K562 (cell line): ENCODE measurements around the gene CILP. TPM values are rescaled to one million over a fixed set of nuclear protein-coding genes. Genes with fewer than 3 reads are reported as not detected.

ENCODE experiments used
- ATAC-seq: fragments of 200-7000 bp; cut with Tn5 transposase; 3 replicates; pipeline ENCODE4 v1.9.1; 2020; ENCODE audit warnings: moderate library complexity
- BruUV-seq: library from RNA; stranded (reverse); fragments of 400-500 nt; replicated peaks from 2 replicates; lab custom pipeline; 2021; lab: Mats Ljungman, UMichigan
- CTCF ChIA-PET: fragments of 300-600 bp; formaldehyde crosslinking; extraction: SDS; loops from one replicate; lab custom pipeline; 2021; ENCODE audit warnings: low intra/inter-chr PET ratio; lab: Yijun Ruan, JAX
- POLR2A ChIA-PET: fragments of 300-600, 350-650 bp; sonication (Branson Sonifier 250); formaldehyde crosslinking; extraction: SDS; loops from one replicate; lab custom pipeline; 2021; ENCODE audit warnings: antibody characterized with exemption, inconsistent platforms; lab: Yijun Ruan, JAX
- DNase-seq, 4 experiments: peaks; one replicate each; pipeline versions ENCODE4 v3.0.0 to v3.0.0-alpha.2; 2011 to 2018; ENCODE audit warnings: low spot score in 3 of 4, mixed read lengths in 3 of 4; ENCODE audit errors: extremely low read depth in 1 of 4
- FAIRE-seq: peaks from 2 replicates; lab custom pipeline; 2011; peaks lifted over from hg19 to GRCh38; lab: Jason Lieb, UNC
- H2AFZ ChIP-seq: 2 replicates; pipeline ENCODE4 v1.6.0; 2011; ENCODE audit warnings: low read depth, low read length, control low read depth, inconsistent platforms
- H3K27ac ChIP-seq: fragments of 200-600 bp; 3 replicates; pipeline ENCODE4 v1.8.0; 2011; ENCODE audit warnings: low read depth, mild to moderate bottlenecking, control low read depth, inconsistent platforms, low read length, moderate library complexity, mixed read lengths; ENCODE audit errors: extremely low read depth
- H3K27me3 ChIP-seq, 2 experiments: fragments of 300-600 bp in 1 of 2; 2 replicates in 1 of 2; 3 replicates in 1 of 2; pipeline versions ENCODE4 v1.6.0 to v1.8.0; 2011; ENCODE audit warnings: inconsistent platforms in 2 of 2, low read length in 2 of 2, mild to moderate bottlenecking in 1 of 2, mixed read lengths in 1 of 2, moderate library complexity in 1 of 2; ENCODE audit not compliant: control insufficient read depth in 2 of 2, insufficient read depth in 2 of 2
- H3K36me3 ChIP-seq: fragments of 300-600 bp; 3 replicates; pipeline ENCODE4 v1.8.0; 2011; ENCODE audit warnings: mild to moderate bottlenecking, low read length, inconsistent platforms; ENCODE audit not compliant: control insufficient read depth, insufficient read depth
- H3K4me1 ChIP-seq, 2 experiments: fragments of 200-600 bp in 1 of 2; replicated peaks in 1 of 2; 2 replicates in 1 of 2; 3 replicates in 1 of 2; pipeline versions ENCODE4 v1.5.1 to v1.8.0; 2011; ENCODE audit warnings: inconsistent platforms in 2 of 2, low read length in 2 of 2, mild to moderate bottlenecking in 1 of 2, mixed read lengths in 1 of 2, moderate library complexity in 1 of 2; ENCODE audit not compliant: control insufficient read depth in 2 of 2, insufficient read depth in 2 of 2
- H3K4me2 ChIP-seq: 2 replicates; pipeline ENCODE4 v1.6.1; 2011; ENCODE audit warnings: low read length, control low read depth, inconsistent platforms, mixed read lengths; ENCODE audit not compliant: insufficient read depth
- H3K4me3 ChIP-seq: fragments of 200-600 bp; sonication (generic), shearing (Covaris generic); 2 replicates; pipeline ENCODE4 v1.5.1; 2016; ENCODE audit warnings: control low read depth, inconsistent platforms
- H3K79me2 ChIP-seq: fragments of 200-600 bp; 3 replicates; pipeline ENCODE4 v1.8.0; 2011; ENCODE audit warnings: low read length, inconsistent platforms; ENCODE audit not compliant: control insufficient read depth, insufficient read depth
- H3K9ac ChIP-seq, 2 experiments: 2 replicates each; pipeline versions ENCODE4 v1.6.0 to v1.6.1; 2011; ENCODE audit warnings: low read depth in 2 of 2, low read length in 2 of 2, control low read depth in 1 of 2, inconsistent platforms in 1 of 2, mild to moderate bottlenecking in 1 of 2, mixed read lengths in 1 of 2; ENCODE audit not compliant: insufficient read depth in 1 of 2
- H3K9me1 ChIP-seq: one replicate; pipeline ENCODE4 v1.6.0; 2011; ENCODE audit warnings: inconsistent platforms, mild to moderate bottlenecking, low read length, moderate library complexity; ENCODE audit not compliant: control insufficient read depth, insufficient read depth
- H3K9me3 ChIP-seq: replicated peaks from 2 replicates; pipeline ENCODE4 v1.5.1; 2011; ENCODE audit warnings: low read depth, low read length, inconsistent platforms; ENCODE audit not compliant: control insufficient read depth, insufficient read depth
- H4K20me1 ChIP-seq: replicated peaks from 2 replicates; pipeline ENCODE4 v1.6.1; 2011; ENCODE audit warnings: low read length, inconsistent platforms, mixed read lengths; ENCODE audit not compliant: control insufficient read depth, insufficient read depth
- BCLAF1 ChIP-seq, 2 experiments: fragments of 450-650 bp in 1 of 2; IDR thresholded peaks; 2 replicates each; pipeline ENCODE4 v1.6.1; 2011 to 2017; ENCODE audit warnings: low read depth in 2 of 2, antibody characterized with exemption in 1 of 2, borderline replicate concordance in 1 of 2, low read length in 1 of 2, mild to moderate bottlenecking in 1 of 2, mixed read lengths in 1 of 2; ENCODE audit not compliant: control insufficient read depth in 1 of 2
- CEBPG ChIP-seq, 3 experiments: fragments of 200-800 bp in 1 of 3; sonication (Bioruptor generic) in 1 of 3; sonication (generic) in 1 of 3; formaldehyde crosslinking in 1 of 3; IDR thresholded peaks in 2 of 3; conservative IDR thresholded peaks in 1 of 3; 2 replicates each; pipeline versions ENCODE4 v1.6.1 to v1.8.0; 2016 to 2022; ENCODE audit warnings: missing compliant biosample characterization in 2 of 3, missing genetic modification characterization in 2 of 3, mild to moderate bottlenecking in 1 of 3, missing genetic modification reagents in 1 of 3
- GMEB1 ChIP-seq: fragments of 250-450 bp; sonication (Bioruptor Pico); IDR thresholded peaks from 2 replicates; pipeline ENCODE4 v1.4.0; 2020; ENCODE audit warnings: mild to moderate bottlenecking
- HCFC1 ChIP-seq: IDR thresholded peaks from 2 replicates; pipeline ENCODE4 v1.6.1; 2012; ENCODE audit warnings: low read depth, low read length, improper control_type of control experiment
- MNT ChIP-seq, 2 experiments: fragments of 450-650 bp; conservative IDR thresholded peaks; 2 replicates each; pipeline ENCODE4 v1.6.1; 2017; ENCODE audit warnings: mild to moderate bottlenecking in 2 of 2, moderate library complexity in 2 of 2
- MTA2 ChIP-seq: fragments of 450-650 bp; IDR thresholded peaks from 2 replicates; pipeline ENCODE4 v1.6.1; 2016; ENCODE audit warnings: low read depth
- NFYB ChIP-seq: IDR thresholded peaks from 2 replicates; pipeline ENCODE4 v1.6.1; 2011; ENCODE audit warnings: mild to moderate bottlenecking, moderate library complexity; ENCODE audit not compliant: insufficient read length; ENCODE audit errors: extremely low read depth
- PPARD ChIP-seq: fragments of 250-450 bp; sonication (Bioruptor Pico); IDR thresholded peaks from 2 replicates; pipeline ENCODE4 v1.8.0; 2022; ENCODE audit warnings: inconsistent platforms, mild to moderate bottlenecking, moderate library complexity
- PURB ChIP-seq: sonication (generic); formaldehyde crosslinking; IDR thresholded peaks from 2 replicates; pipeline ENCODE4 v1.9.0; 2021; ENCODE audit warnings: low read depth, mild to moderate bottlenecking, missing genetic modification reagents
- RNF2 ChIP-seq: sonication (generic); IDR thresholded peaks from 2 replicates; pipeline ENCODE4 v1.6.1; 2016
- WGBS: fragments of 100-300 bp; shearing (Covaris generic); methylation state at CpG from one replicate; pipeline ENCODE4 v1.1.6; 2016; ENCODE audit warnings: low coverage, mixed read lengths; ENCODE audit not compliant: insufficient coverage; ENCODE audit errors: missing lambda C conversion rate; 5-methylcytosine and 5-hydroxymethylcytosine counted together
- in situ Hi-C: fragments of 300-500 bp; cut with MboI; formaldehyde crosslinking; loops from 4 replicates; pipeline ENCODE4 v1.15.0; 2018; ENCODE audit warnings: inconsistent platforms, mixed read lengths
- intact Hi-C: fragments of 100-400 bp; cut with micrococcal nuclease; formaldehyde crosslinking; loops from 2 replicates; pipeline ENCODE4 v1.14.2; 2022
- polyA plus RNA-seq, 8 experiments: library from polyadenylated mRNA; depleted of rRNA in 4 of 8; stranded (reverse) in 5 of 8; unstranded in 3 of 8; fragments of >200 nt; fragmentation: Nextera tagmentation in 2 of 8; fragmentation: Illumina TruSeq in 1 of 8; extraction: Ambion mirVana in 2 of 8; extraction: Trizol in 1 of 8; gene quantifications; 2 replicates each; pipeline versions ENCODE4 v1.2.1 to v1.2.3, GENCODE V29; 2011 to 2014; ENCODE audit warnings: inconsistent platforms in 1 of 8, missing spikeins in 1 of 8
- total RNA-seq, 7 experiments: library from RNA; depleted of rRNA in 6 of 7; stranded (reverse); fragments of >200 nt in 6 of 7; fragmentation: Illumina TruSeq in 2 of 7; extraction: Trizol in 2 of 7; gene quantifications; 2 replicates each; pipeline versions ENCODE4 v1.2.1 to v1.2.3, GENCODE V29; 2011 to 2021; ENCODE audit warnings: low replicate concordance in 1 of 7

The CILP gene
- total and polyA plus RNA-seq, 9 of the 15 experiments (the other 6 are each of a cell fraction or from before 2014, with no cell fraction given) = 0.03 TPM; not detected in 8

- no peak for ATAC-seq
- Histone ChIP-seq H4K20me1 (0 out of 2 replicates have a peak, but pooled peaks cover 1% of the 10 kb centered on the region), H3K9me1 (no peaks in the 10 kb centered on the region), H3K9me3 (no peaks in the 10 kb centered on the region), H3K36me3 (no peaks in the 10 kb centered on the region), H3K27ac (no peak overlapping the region), H3K79me2 (no peaks in the 10 kb centered on the region), H2AFZ (no peak overlapping the region), H3K27me3 (peaks cover 14 to 37% of the 10 kb centered on the region in 2 experiments; a peak in 4 of 5 replicates), H3K9ac (no peak overlapping the region), H3K4me1 (peaks cover 11 to 18% of the 10 kb centered on the region in 2 experiments; a peak in 3 of 5 replicates), H3K4me3 (no peak overlapping the region), H3K4me2 (no peak overlapping the region)
- POLR2A ChIA-PET = interaction anchor here (0.6 to 6.6 kb wide), 6 partner anchors 8 to 487 kb away, joined by 3 to 54 read pairs (median 4); partner anchors contain the start of genes CLPX and RNU5B-1
- WGBS = 2% methylated on average over 6 of the region's 6 CpGs
- intact Hi-C loops = no loop called here
- DNase-seq = no peak
- no TSS peak for BruUV-seq
- FAIRE-seq = no peak
- in situ Hi-C loops = no loop called here
- CTCF ChIA-PET = no interaction called here
- TF ChIP-seq MNT (conservative IDR thresholded peaks at IDR 0.05) (no peak), MTA2 (no peak), RNF2 (no peak), PPARD (CRISPR knock-in tag) (no peak), HCFC1 (no peak), CEBPG (CRISPR knock-in tag; IDR thresholded peaks at IDR 0.05) (no peak), CEBPG (tag; conservative IDR thresholded peaks at IDR 0.05 in 1 of 2, IDR thresholded peaks at IDR 0.05 in 1 of 2) (no peak), GMEB1 (no peak), BCLAF1 (IDR thresholded peaks at IDR 0.05; ENCODE audit: borderline replicate concordance in 1 of 2, control insufficient read depth in 1 of 2, low read depth in 2 of 2, low read length in 1 of 2) (no peak), PURB (no peak), NFYB (no peak)
These were observed 3.9 kb downstream of the CILP start for GRCh38 chr15:65207280-65207840.
